Activated T-cell treated with anti-CD3 and anti-CD28 coated beads for 48 hours (primary cell): Measurements from ENCODE around the gene PLPPR2.
"Not testable (repeated sequence)": the region's sequence is repeated elsewhere in the genome, so short reads cannot be mapped to it uniquely, and the experiment has no call there.

Experiments used
- DNase-seq: peaks from one replicate; pipeline ENCODE4 v3.0.0-alpha.2; 2020; ENCODE audit warnings: low read depth

Gene PLPPR2

GRCh38 chr19:11397089-11397610 lies 41.9 kb downstream of the PLPPR2 start:
- DNase-seq = no peak

GRCh38 chr19:11399667-11400066 lies 44.4 kb downstream of the PLPPR2 start:
- DNase-seq = no peak

- no peak for DNase-seq
These were observed 45.6 kb downstream of the PLPPR2 start for GRCh38 chr19:11400798-11401197.

DNA sequence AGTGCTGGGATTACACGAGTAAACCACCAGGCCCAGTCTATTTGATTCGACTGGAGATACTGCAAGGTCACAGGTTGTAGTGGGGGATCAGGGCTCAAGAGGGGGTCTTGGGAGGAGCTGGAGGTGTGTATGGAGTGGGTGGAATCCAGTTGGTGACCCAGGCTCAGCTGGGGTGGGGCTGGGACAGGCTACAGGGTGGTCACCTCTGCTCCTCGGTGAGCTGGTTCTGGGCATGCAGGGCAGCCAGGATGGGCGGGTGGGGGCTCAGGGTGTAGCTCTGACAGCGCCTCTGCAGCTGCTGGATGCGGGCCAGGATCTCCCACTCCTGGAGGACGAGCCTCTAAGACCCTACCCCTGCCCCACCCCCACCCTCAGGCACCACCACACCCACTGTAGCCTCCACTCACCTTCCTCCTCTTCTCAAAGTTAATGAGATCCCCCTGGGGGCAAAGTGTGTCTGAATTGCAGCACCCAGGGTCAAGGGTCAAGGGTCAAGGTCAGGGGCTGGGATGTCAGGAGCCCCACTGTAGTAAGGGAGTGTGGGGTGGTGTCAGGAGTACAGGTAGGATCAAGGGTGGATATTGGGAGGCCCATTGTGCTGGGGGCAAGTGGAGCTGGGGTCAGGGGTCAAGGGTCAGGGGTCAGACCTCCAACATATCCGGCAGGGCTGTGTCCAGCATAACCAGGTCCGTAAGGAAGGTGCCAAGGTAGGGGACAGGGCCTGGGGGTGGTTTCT lies 46.7 kb downstream of the PLPPR2 start:
- DNase-seq = no peak

- DNase-seq = no peak
These were observed 49.5 kb downstream of the PLPPR2 start for GRCh38 chr19:11404588-11405222.

- peak; percentile 43 for DNase-seq
These were observed 50.8 kb downstream of the PLPPR2 start for GRCh38 chr19:11405846-11406643.

DNA sequence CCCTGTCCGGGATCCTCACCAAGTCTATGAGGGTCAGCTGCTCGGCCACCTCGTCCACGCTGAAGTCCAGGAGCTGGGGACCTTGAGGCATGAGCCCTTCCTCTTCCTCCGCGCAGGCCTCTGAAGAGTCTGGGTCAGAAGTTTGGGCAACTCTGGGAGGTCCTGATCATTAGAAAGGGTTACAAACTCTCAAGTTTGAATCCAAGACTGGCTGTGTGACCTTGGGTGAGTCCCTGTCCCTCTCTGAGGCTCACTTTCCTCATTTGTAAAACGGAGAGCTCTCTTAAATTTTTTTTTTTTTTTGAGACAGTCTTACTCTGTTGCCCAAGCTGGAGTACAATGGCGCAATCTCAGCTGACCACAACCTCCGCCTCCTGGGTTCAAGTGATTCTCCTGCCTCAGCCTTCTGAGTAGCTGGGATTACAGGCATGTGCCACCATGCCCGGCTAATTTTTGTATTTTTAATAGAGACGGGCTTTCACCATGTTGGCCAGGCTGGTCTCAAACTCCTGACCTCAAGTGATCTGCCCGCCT lies 51.5 kb downstream of the PLPPR2 start:
- DNase-seq = not testable (repeated sequence)

GRCh38 chr19:11408591-11408990 lies 53.4 kb downstream of the PLPPR2 start:
- DNase-seq = no peak

- no peak for DNase-seq
These were observed 55.5 kb downstream of the PLPPR2 start for GRCh38 chr19:11410682-11411081.

DNA sequence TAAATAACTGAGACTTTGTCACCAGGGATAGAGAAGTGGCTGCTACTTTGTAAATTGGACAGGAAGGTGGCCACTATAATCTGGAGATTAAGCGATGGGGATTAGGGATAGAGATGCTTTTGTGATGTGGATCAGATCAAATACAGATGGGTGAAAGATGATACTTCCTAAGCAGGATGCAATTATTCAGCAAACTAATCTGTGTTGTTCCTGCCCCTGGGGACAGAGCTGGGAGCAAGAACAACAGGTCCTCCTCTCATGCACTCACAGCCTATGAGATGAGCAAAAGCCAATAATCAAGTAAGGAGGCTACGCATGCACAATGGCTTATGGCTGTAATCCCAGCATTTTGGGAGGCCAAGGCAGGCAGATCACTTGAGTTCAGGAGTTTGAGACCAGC lies 59.3 kb downstream of the PLPPR2 start:
- no peak for DNase-seq
